C4-2B (cell line): ENCODE data around the gene DYNC2I2.

Source experiments
- H3K27ac ChIP-seq: fragments of 450-650 bp; 2 replicates; pipeline ENCODE4 v1.5.1; 2017
- CTCF ChIP-seq: fragments of 450-650 bp; conservative IDR thresholded peaks from 2 replicates; pipeline ENCODE4 v1.5.1; 2017; ENCODE audit warnings: mild to moderate bottlenecking
- ZFX ChIP-seq: fragments of 450-650 bp; IDR thresholded peaks from 2 replicates; pipeline ENCODE4 v1.6.1; 2017

The DYNC2I2 gene

GRCh38 chr9:128638580-128638979 lies 18.1 kb downstream of the DYNC2I2 start:
- H3K27ac ChIP-seq = no peak overlapping the region
- TF ChIP-seq ZFX (no peak), CTCF (no peak)

GRCh38 chr9:128637656-128638055 lies 19.0 kb downstream of the DYNC2I2 start:
- TF ChIP-seq CTCF = no peak
- no peak for TF ChIP-seq ZFX
- no peak overlapping the region for H3K27ac ChIP-seq

GRCh38 chr9:128636556-128637530 lies 19.8 kb downstream of the DYNC2I2 start:
- H3K27ac ChIP-seq = no peak overlapping the region

GRCh38 chr9:128636024-128636390 lies 20.6 kb downstream of the DYNC2I2 start:
- no peak overlapping the region for H3K27ac ChIP-seq

More at GRCh38 chr9:128636556-128637530, 19.8 kb downstream of the DYNC2I2 start:
- TF ChIP-seq CTCF (no peak), ZFX (no peak)

GRCh38 chr9:128635266-128636023 lies 21.2 kb downstream of the DYNC2I2 start:
- H3K27ac ChIP-seq = no peak overlapping the region
- TF ChIP-seq ZFX = no peak

More at GRCh38 chr9:128636024-128636390, 20.6 kb downstream of the DYNC2I2 start:
- TF ChIP-seq ZFX (no peak), CTCF (no peak)

GRCh38 chr9:128634651-128635262 lies 21.9 kb downstream of the DYNC2I2 start:
- TF ChIP-seq ZFX (no peak), CTCF (no peak)
- no peak overlapping the region for H3K27ac ChIP-seq

- no peak overlapping the region for H3K27ac ChIP-seq
- TF ChIP-seq ZFX (no peak), CTCF (no peak)
Observed at GRCh38 chr9:128634111-128634510, 22.5 kb downstream of the DYNC2I2 start.
